HG03108 (cell line): ENCODE measurements around the gene NAV1.
"Not testable (repeated sequence)": the region's sequence is repeated elsewhere in the genome, so short reads cannot be mapped to it uniquely, and the experiment has no call there.

ENCODE experiments used
- ATAC-seq: cut with Tn5 transposase; IDR thresholded peaks from one replicate; pipeline ENCODE4 v1.9.1; 2021; ENCODE audit warnings: moderate library complexity; ENCODE audit not compliant: unreplicated experiment

The NAV1 gene

DNA sequence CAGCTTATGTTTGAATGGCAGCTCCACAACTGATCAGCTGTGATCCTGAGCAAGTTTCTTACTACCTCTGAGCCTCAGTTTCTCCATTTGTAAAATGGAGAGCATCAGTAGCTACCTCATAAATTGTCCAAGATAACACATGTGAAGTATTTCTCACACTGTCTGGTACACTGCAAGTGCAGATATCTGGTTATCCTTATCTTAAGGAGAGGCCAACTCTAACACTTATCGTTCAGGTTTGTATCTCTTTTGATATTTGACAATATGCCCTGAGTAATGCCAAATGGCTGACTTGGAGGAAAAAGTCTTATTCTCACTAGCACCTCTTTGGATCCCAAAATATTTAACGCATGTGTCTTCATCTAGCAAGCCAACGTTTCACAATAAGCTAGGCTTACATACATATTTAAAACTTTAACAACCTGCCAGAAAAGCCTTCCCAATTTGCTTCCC is 34.7 kb upstream of the NAV1 start:
- no peak for ATAC-seq

DNA sequence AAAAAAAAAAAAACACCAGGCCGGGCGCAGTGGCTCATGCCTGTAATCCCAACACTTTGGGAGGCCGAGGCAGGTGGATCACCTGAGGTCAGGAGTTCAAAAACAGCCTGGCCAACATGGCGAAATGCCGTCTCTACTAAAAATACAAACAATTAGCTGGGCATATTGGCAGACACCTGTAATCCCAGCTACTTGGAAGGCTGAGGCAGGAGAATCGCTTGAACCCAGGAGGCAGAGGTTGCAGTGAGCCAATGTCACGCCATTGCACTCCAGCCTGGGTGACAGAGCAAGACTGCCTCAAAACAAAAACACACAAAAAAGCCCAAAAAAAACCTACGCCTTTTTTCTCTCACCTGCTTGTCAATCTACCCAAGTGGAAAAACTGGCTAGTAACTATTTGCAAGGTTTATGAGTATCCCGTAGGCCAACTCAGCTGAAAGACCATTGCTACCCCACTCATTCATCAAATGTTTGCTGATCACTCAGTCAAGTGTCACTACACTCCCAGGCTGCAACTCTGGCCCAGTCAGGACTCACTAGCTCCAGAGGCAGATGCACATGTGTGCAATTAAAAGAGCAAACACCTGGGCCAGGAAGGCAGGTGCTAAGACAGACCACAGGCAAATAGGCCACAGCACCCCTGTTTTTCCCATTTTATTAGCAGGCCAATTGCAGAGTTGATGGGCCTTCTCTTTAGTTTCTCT is 34.0 kb upstream of the NAV1 start:
- ATAC-seq = no peak

DNA sequence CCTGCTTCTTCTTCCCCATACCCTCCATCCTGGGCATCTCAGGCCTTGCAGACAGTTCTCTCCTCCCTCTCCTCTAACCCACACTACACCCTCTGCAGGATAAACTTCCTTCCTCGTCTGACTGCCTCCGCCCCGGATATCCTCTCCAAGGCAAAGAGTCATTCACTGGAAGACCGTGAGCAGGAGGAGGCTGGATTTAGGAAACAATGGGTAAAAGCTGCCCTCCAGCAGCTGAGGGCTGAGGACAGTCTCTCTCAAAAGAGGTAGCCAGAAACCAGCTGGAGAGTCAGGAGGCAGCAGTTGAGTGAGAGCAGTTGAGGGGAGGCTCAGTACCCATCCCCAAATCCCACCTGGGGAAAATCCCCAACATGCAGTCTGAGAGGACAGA is 33.4 kb upstream of the NAV1 start:
- ATAC-seq = no peak

DNA sequence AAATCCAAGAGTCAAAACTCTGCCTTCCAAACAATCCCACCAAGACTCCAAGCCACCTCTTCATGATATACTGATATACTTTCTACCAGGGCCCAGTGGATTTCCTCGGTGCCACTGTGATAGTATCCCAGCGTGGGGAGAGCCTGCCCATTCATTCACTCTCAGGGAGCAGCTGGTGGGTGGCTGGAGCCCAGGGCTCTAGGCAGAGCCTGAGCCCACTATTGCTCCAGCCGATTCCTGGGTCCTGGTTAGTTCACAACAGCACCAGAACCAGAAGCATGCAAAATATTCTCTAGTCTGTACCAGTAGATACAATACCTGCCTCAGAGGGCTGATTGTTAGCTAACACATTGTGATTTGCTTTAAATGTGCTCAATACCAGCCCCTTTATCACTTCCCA is 32.8 kb upstream of the NAV1 start:
- ATAC-seq = no peak

DNA sequence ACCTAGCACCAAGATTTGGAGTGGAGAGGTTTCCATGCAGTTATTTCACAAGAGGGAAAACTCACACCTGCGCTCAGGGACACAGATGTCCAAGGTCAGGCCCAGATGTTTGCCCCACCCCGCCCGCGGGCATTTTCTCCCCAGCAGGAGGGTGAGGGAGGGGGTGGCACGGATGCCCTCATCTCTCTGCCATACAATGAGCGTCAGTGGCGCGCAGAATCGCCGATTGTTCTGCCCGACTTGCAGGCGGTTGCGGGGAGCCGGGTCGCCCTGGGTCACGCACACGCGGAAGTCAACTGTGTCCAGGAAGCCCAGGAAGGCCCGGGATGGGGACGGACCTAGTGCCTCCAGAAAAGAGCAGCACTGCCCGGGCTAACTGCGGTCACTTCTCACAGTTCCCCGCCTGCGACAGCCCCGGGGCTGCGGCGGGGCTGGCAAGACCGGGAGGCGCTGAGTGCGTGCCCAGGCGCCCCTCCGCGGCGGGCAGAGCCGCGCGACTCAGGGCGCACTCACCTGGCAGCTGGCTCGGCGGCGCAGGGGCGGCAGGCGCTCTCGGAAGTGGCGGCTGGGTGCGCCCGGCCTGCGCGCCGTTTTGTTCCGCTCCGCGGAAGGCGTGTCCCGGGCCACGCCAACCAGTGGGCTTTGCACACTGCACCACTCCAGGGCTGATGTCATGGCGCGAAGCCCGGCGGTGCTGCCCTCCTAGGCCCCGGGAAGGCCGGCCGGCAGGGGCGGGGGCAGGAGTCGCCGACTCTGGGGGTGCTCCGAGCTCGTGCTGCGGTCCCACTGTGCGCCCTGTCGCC is 32.2 kb upstream of the NAV1 start, which contains the start of gene CSRP1:
TSS of gene CSRP1 (minus strand) at position 567 of the 803 bp plus-strand sequence. CDS start 10,820 bp downstream, outside the sequence.
- peak; percentile 91 for ATAC-seq

DNA sequence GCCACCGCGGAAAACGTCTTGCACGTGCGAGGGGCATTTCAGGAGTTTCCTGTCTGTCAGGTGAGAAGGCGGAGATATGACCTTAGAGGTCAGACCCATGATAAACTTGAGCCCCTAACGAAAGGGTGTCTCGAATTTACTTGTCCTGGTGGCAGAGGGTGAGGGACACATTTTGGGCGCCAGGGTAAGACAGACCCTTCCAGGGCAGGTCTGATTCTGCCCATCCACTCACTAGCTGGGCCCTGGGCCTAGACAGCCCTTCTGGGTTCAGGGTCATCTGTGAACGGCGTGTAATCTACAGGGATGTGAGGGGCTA is 31.6 kb upstream of the NAV1 start:
- ATAC-seq = no peak

DNA sequence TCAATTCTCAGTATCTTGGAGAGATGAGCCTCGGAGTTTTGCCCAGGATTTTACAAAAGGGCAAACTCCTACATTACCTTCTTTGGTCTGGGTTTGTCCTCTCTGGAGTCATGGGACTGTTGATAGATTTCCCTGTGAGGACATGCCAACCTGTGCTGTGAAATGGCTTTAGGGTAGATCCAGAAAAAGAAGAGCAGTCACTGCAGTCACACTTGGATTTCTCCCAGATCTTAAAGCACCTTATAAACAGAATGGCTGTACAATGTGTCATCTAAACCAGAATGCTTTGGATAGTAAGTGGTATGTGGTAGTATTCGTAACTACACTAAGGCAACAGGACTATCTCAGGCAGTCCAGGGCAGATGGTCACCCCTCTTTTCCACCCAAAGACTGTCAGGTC is 30.1 kb upstream of the NAV1 start:
- ATAC-seq = no peak

DNA sequence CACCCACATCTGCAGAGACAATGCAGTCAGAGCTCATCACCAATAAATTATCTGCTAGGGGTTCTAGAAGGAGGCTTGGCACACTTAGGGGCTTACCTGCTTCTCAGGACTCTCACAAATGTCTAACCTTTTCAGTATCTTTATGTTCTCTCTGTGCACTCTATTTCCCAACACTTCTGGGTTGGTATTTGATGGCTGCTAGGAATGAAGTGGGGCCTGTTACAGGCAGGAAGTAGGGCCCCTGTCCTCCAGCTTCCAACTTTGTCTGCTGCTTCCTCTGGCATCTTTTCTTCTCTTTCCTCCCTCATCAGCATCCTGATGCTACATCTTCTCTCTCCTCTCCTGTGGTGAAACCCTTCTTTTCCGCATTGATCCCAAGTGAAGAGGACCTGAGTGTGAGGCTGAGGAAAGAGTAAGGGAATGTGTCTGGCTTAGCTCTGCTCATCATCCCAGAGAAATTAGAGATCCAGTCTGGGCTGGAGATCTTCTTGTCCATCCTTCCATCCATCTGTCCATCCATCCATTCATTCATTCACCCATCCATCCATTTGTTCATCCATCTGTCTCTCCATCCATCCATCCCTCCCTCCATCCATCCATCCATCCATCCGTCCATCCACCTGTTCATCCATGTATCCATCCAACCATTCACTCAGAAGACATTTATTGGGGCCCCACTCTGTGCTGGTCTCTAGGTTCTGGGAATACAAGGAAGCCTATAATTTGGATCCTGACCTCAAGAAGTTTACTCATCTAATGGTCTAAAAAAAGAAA is 29.1 kb upstream of the NAV1 start:
- ATAC-seq = no peak

DNA sequence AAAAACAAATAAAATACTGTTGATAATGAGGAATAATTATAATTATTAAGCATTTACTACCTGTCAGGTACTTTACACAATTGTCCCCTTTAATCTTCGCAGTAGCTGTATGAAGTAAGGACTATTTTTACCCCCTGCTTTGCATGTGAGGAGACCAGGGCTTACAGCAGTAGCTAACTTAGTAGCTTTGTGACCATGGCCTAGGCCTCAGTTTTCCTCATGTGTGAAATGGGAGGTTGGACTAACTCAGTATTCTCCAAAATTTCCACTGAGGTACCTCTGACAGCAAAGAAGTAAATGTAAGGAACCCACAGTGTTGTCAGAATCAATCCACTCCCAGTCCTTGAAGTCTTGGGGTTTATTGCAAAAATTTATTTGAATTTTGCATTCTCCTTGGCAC is 28.2 kb upstream of the NAV1 start:
- ATAC-seq = no peak

DNA sequence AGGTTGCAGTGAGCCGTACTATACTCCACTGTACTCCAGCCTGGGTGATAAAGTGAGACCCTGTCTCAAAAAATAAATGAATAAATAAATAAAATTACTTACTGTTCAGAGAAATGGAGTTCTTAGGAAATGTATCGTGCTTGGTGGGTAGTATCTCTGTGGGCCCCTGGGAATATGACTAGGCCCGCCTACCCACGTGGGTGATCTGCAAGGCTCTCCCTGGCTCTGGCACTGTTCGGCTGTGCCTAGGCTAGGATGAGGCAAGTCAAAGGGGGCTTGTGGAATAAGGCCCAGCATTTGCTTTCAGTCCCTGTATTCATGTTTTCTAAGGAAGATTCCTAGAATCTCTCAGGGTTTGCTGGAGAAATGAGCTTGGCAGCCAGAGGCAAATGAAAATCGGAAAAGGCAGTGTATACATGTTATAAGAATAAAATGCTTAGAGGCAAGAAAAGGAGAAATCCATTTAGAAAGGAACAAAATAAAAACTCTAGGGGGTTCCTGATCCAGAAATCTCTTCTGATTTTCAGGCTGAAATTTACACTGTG is 27.5 kb upstream of the NAV1 start:
- ATAC-seq = no peak

DNA sequence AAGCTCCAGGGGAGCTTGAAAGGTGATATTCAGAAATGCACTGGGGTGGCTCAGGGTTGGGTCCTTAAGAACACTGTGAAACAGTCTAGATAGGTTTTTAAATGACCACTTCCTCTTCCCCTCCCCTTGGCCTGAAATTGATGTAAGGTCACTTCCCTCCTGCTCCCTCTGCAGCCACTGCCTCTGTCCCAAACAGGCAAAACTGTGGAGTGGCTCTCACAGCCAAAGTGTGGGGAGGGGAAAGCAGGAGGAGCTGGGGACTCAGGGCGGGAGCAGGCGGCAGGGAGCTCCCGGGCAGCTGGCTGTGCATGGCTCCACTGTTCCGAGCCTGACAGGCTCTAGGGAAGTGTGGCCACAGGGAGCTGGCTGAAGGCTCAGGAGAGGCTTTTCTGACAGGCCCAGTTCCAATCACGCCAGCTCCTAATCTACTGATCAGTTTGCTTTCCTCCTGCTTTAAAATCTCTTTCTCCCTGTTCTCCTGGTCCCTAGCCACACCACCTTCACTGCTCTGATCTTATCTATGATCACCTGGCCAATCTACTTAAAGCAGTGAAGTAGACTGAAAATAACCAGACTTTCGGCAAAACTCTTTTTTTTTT is 26.9 kb upstream of the NAV1 start:
- ATAC-seq = peak; percentile 36

DNA sequence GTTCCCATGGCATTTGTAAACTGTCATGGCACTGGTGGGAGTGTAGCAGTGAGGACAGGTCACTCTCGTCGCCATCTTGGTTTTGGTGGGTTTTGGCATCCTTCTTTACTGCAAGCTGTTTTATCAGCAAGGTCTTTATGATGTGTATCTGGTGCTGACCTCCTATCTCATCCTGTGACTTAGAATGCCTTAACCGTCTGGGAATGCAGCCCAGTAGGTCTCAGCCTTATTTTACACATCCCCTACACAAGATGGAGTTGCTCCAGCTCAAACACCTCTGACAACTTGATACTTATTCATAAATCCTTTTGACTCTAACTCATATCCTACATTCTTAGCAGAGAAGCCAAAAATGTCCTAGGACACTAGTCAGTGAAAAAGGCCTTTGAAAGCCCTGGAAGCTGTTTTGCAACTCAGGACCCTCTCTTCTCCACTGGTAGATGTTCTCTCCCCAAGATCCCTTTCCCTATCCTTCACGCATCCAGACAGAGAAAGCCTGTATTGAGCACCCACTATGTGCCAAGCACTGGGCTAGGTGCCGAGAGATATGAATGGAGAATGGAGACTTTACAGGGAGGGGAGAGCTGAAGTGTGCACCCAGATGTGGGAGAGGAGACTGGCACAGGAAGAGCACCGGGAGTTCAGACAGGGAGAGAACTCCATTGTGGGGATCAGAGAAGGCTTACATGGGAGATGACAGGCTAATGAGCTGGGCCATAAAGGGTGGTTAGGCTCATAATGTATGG is 25.3 kb upstream of the NAV1 start:
- no peak for ATAC-seq

DNA sequence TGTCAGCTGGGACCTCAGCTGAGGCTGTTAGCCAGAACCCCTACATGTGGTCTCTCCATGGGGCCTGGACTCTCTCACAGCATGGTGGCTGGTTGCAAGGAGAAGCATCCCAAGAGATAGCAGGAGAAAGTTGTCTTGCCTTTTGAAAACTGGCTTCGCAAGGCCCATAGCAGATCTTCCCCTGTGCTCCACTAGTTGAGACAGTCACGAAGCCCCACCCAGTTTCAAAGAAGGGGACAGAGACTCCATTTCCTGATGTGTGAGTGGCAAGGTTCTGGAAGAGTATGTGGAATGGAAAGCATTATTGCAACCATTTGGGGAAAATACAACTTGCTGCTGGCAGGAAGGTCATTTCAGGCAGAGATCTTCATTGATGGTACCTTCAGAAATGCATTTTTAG is 24.5 kb upstream of the NAV1 start:
- no peak for ATAC-seq

DNA sequence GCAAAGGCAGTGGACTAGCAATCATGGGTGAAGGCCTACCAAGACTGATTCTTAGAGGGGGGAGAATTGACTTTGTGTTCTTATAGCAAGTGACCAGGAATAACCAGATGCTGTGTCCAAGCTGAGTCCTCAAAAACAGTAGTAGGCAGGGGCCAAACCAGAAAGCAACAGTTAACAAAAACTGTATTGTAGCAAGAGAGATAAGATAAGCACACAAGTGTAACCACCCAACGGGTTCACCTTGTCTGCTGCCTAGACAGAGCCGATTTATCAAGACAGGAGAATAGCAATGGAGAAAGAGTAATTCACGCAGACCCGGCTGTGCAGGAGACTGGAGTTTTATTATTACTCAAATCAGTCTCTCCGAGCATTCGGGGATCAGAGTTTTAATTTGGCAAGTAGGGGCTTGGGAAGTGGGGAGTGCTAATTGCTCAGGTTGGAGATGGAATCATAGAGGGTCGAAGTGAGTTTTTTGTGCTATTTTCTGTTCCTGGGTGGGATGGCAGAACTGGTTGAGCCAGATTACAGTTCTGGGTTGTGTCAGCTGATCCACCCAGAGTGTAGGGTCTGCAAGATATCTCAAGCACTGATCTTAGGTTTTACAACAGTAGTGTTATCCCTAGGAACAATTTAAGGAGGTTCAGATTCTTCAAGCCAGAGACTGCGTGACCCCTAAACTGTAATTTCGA is 23.7 kb upstream of the NAV1 start:
- ATAC-seq = no peak

DNA sequence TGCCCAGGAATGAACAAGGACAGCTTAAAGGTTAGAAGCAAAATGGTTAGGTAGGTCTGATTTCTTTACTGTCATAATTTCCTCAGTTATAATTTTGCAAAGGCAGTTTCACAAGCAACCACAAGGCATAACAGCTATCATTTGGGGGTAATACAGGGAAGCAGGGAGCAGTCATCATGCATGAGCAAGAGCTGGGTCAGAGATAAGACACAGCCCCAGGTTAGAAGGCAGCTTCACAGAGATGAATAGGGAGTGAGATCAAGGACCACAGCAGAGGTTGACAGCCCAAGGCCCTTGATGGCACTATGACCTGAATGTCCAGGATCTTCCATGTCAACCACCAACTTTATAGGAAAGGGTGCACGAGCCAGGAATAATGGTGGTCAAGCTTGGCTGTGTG is 23.0 kb upstream of the NAV1 start:
- ATAC-seq = no peak

DNA sequence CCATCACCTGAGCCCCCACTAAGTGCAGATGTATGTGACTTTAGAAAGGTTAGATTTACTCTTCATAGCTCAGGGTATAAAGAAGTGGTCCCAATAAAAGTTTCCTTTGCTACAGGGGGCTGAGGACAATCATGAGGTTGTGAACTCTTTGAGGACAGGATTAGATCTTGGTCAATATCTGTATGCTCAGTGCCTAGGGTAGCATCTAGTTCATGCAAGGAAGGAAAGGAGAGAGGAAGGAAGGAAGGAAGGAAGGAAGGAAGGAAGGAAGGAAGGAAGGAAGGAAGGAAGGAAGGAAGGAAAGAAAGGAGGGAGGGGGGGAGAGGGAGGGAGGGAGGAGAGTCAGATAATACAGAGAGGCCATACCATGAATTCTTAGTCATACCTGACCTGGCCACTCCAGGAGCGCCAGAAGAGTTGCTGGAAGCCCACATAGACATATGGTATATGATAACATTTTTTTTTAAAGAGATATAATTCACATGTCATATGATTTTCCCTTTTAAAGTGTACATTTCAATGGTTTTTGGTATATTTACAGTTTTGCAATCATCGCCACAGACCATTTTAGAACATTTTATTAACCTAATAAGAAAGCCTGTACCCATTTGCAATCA is 22.3 kb upstream of the NAV1 start:
- ATAC-seq = no peak

DNA sequence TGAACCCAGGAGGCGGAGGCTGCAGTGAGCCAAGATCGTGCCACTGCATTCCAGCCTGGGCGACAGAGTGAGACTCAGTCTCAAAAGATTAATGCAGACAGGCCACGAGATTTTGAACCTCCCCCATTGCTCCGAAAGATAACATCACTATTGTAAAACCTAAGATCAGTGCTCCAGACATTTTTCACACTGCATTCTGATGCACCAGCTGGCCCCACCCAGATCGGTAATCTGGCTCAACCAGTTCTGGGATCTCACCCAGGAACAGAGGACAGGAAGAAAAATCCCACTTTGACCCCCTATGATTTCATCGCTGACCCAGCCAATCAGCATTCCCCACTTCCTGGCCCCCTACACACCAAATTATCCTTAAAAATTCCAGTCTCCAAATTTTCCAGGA is 21.3 kb upstream of the NAV1 start:
- ATAC-seq = no peak

DNA sequence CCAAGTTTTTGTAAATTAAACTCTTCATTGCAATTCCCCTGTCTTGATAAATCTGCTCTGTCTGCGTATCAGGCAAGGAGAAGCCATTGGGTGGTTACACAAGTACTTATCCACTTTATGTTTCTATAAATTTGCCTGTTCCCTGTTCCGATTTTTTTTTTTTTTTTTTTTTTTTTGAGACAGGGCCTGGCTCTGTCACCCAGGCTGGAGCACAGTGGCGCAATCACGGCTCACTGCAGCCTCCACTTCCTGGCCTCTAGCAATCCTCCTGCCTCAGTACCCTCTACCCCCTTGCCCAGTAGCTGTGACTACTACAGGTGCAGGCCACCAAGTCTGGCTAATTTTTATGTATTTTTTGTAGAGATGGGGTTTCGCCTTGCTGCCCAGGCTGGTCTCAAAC is 20.9 kb upstream of the NAV1 start:
- no peak for ATAC-seq

DNA sequence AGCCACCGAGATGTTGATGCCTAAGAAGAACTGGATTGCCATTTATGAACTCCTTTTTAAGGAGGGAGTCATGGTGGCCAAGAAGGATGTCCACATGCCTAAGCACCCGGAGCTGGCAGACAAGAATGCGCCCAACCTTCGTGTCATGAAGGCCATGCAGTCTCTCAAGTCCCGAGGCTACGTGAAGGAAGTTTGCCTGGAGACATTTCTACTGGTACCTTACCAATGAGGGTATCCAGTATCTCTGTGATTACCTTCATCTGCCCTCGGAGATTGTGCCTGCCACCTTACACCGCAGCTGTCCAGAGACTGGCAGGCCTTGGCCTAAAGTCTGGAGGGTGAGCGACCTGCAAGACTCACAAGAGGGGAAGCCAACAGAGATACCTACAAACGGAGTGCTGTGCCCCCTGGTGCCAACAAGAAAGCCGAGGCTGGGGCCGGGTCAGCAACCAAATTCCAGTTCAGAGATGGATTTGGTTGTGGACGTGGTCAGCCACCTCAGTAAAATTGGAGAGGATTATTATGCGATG is 18.8 kb upstream of the NAV1 start:
- ATAC-seq = not testable (repeated sequence)
